GM23248 (cell line): Measurements from ENCODE around the gene CTNNA3.

Experiments used
- EZH2 ChIP-seq: fragments of 200-600 bp; sonication (generic); IDR thresholded peaks from 2 replicates; pipeline ENCODE4 v1.6.1; 2018; ENCODE audit warnings: antibody characterized with exemption, mild to moderate bottlenecking; ENCODE audit not compliant: insufficient read depth, poor library complexity, severe bottlenecking
- EZH2phosphoT487 ChIP-seq: fragments of 200-600 bp; sonication (generic); IDR thresholded peaks from 2 replicates; pipeline ENCODE4 v1.6.1; 2018; ENCODE audit warnings: antibody characterized with exemption, moderate library complexity, mild to moderate bottlenecking, low read depth; ENCODE audit not compliant: insufficient read depth

DNA sequence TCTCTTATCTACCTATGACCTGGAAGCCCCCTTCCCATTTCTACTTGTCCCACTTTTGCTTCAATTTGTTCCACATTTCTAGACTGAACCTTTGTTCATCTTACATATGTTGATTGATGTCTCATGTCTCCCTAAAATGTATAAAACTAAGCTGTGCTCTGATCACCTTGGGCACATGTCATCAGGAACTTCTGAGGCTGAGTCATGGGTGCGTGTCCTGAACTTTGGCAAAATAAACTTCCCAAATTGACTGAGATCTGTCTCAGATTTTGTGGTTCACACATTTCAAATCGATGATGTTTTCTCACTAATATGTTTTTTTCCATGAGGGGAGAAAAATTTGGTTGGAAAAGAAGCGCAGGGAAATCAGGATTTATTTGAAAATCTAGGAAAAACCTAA is 1176.4 kb downstream of the CTNNA3 start:
- TF ChIP-seq EZH2, result no peak
- TF ChIP-seq EZH2phosphoT487, result no peak
